ENCODE results near the gene NCOA6.
"Not testable (repeated sequence)": the region's sequence is repeated elsewhere in the genome, so short reads cannot be mapped to it uniquely, and the experiment has no call there.

NCOA6 gene

GRCh38 chr20:34717230-34718095, 108.0 kb downstream of the NCOA6 start:
- no peak for ATAC-seq

- ATAC-seq, result no peak
Measured at GRCh38 chr20:34716921-34717229, 108.6 kb downstream of the NCOA6 start.

GRCh38 chr20:34715384-34715783, 110.1 kb downstream of the NCOA6 start:
- ATAC-seq, result no peak

GRCh38 chr20:34713944-34714515, 111.4 kb downstream of the NCOA6 start:
- not testable (repeated sequence) for ATAC-seq

- ATAC-seq, result peak in 1 of 2 donors; percentile 14
Measured at GRCh38 chr20:34713194-34713943, 112.1 kb downstream of the NCOA6 start.

- ATAC-seq, result no peak
Measured at GRCh38 chr20:34712525-34713192, 112.8 kb downstream of the NCOA6 start.

- ATAC-seq, result no peak
Measured at GRCh38 chr20:34711813-34712430, 113.5 kb downstream of the NCOA6 start.

GRCh38 chr20:34710861-34711574, 114.4 kb downstream of the NCOA6 start:
- no peak for ATAC-seq

GRCh38 chr20:34710568-34710839, 114.9 kb downstream of the NCOA6 start:
- ATAC-seq, result no peak

GRCh38 chr20:34709831-34710567, 115.5 kb downstream of the NCOA6 start:
- ATAC-seq, result peak; percentile 51 to 53

GRCh38 chr20:34709044-34709830, 116.2 kb downstream of the NCOA6 start:
- ATAC-seq, result peak; percentile 62 to 67

GRCh38 chr20:34708621-34709043, 116.8 kb downstream of the NCOA6 start:
- no peak for ATAC-seq

- ATAC-seq, result no peak
Measured at GRCh38 chr20:34706912-34707784, 118.3 kb downstream of the NCOA6 start.

GRCh38 chr20:34706302-34706875, 119.1 kb downstream of the NCOA6 start:
- no peak for ATAC-seq

GRCh38 chr20:34705397-34706301, 119.8 kb downstream of the NCOA6 start:
- ATAC-seq, result no peak

- ATAC-seq, result no peak
Measured at GRCh38 chr20:34705008-34705396, 120.4 kb downstream of the NCOA6 start.

GRCh38 chr20:34704177-34705007, 121.1 kb downstream of the NCOA6 start, which contains the start of gene TP53INP2:
TSS of gene TP53INP2 (plus strand) at chr20:34704344. CDS start at chr20:34708740, 4,396 bp downstream.
- ATAC-seq, result peak; percentile 52 to 55
